Effector memory CD4-positive, alpha-beta T cell (primary cell): ENCODE results near the gene CD99.

ENCODE experiments used
- DNase-seq, 3 donors: peaks; one replicate each; pipeline ENCODE4 v3.0.0-alpha.2; 2020
- H3K27ac ChIP-seq: 2 replicates; pipeline ENCODE4 v1.7.0; 2013; ENCODE audit warnings: mild to moderate bottlenecking, low read length, moderate library complexity; ENCODE audit not compliant: insufficient read depth, poor library complexity, severe bottlenecking
- H3K27me3 ChIP-seq: replicated peaks from 2 replicates; pipeline ENCODE4 v1.7.0; 2013; ENCODE audit warnings: mild to moderate bottlenecking, low read length; ENCODE audit not compliant: insufficient read depth, control insufficient read depth, poor library complexity, severe bottlenecking
- H3K36me3 ChIP-seq: 2 replicates; pipeline ENCODE4 v1.7.0; 2013; ENCODE audit warnings: mild to moderate bottlenecking, low read length, moderate library complexity; ENCODE audit not compliant: control insufficient read depth, insufficient read depth
- H3K4me1 ChIP-seq: 2 replicates; pipeline ENCODE4 v1.7.0; 2013; ENCODE audit warnings: low read length, mild to moderate bottlenecking; ENCODE audit not compliant: control insufficient read depth, insufficient read depth, poor library complexity, severe bottlenecking
- H3K4me3 ChIP-seq: 2 replicates; pipeline ENCODE4 v1.7.0; 2013; ENCODE audit warnings: low read length, low read depth, mild to moderate bottlenecking; ENCODE audit not compliant: insufficient read depth, poor library complexity, severe bottlenecking
- H3K9me3 ChIP-seq: 2 replicates; pipeline ENCODE4 v1.7.0; 2013; ENCODE audit warnings: mild to moderate bottlenecking, low read length, moderate library complexity; ENCODE audit not compliant: control insufficient read depth

Gene CD99

GRCh38 chrX:2782171-2782570 lies 91.1 kb downstream of the CD99 start:
- Histone ChIP-seq H3K9me3 (no peaks in the 10 kb centered on the region), H3K4me3 (no peak overlapping the region), H3K27ac (no peak overlapping the region), H3K4me1 (no peaks in the 10 kb centered on the region), H3K27me3 (no peaks in the 10 kb centered on the region), H3K36me3 (no peaks in the 10 kb centered on the region)
- DNase-seq: no peak

GRCh38 chrX:2782778-2783177 lies 91.7 kb downstream of the CD99 start:
- Histone ChIP-seq H3K9me3 (no peaks in the 10 kb centered on the region), H3K36me3 (no peaks in the 10 kb centered on the region), H3K27me3 (no peaks in the 10 kb centered on the region), H3K4me1 (no peaks in the 10 kb centered on the region), H3K4me3 (no peak overlapping the region), H3K27ac (no peak overlapping the region)
- no peak for DNase-seq

GRCh38 chrX:2784026-2784425 lies 92.9 kb downstream of the CD99 start:
- Histone ChIP-seq H3K4me3 (no peak overlapping the region), H3K27me3 (no peaks in the 10 kb centered on the region), H3K4me1 (no peaks in the 10 kb centered on the region), H3K36me3 (no peaks in the 10 kb centered on the region), H3K9me3 (no peaks in the 10 kb centered on the region), H3K27ac (no peak overlapping the region)
- no peak for DNase-seq

GRCh38 chrX:2785538-2785937 lies 94.4 kb downstream of the CD99 start:
- no peak overlapping the region for H3K4me3 ChIP-seq
- H3K4me1 ChIP-seq: no peaks in the 10 kb centered on the region
- H3K27me3 ChIP-seq: no peaks in the 10 kb centered on the region
- no peak overlapping the region for H3K27ac ChIP-seq
- no peaks in the 10 kb centered on the region for H3K9me3 ChIP-seq
- no peak for DNase-seq
- H3K36me3 ChIP-seq: no peaks in the 10 kb centered on the region

- no peaks in the 10 kb centered on the region for H3K9me3 ChIP-seq
- H3K27me3 ChIP-seq: no peaks in the 10 kb centered on the region
- no peaks in the 10 kb centered on the region for H3K36me3 ChIP-seq
- H3K4me1 ChIP-seq: no peaks in the 10 kb centered on the region
- no peak overlapping the region for H3K27ac ChIP-seq
- no peak overlapping the region for H3K4me3 ChIP-seq
- DNase-seq: no peak
These were observed 97.9 kb downstream of the CD99 start for GRCh38 chrX:2788980-2789379.

- no peak for DNase-seq
- Histone ChIP-seq H3K4me1 (no peaks in the 10 kb centered on the region), H3K4me3 (no peak overlapping the region), H3K27me3 (no peaks in the 10 kb centered on the region), H3K9me3 (no peaks in the 10 kb centered on the region), H3K27ac (no peak overlapping the region), H3K36me3 (no peaks in the 10 kb centered on the region)
These were observed 98.5 kb downstream of the CD99 start for GRCh38 chrX:2789569-2789968.
